Neural progenitor cell (in vitro differentiated cells): ENCODE measurements around the gene DCHS1. TPM values are rescaled to one million over a fixed set of nuclear protein-coding genes. Genes with fewer than 3 reads are reported as not detected.

ENCODE experiments used
- DNase-seq: peaks from one replicate; pipeline ENCODE4 v3.0.0-alpha.2; 2016; ENCODE audit warnings: low spot score
- H2AFZ ChIP-seq: fragments of 200-600 bp; sonication (generic); replicated peaks from 2 replicates; pipeline ENCODE4 v1.6.1; 2016; ENCODE audit warnings: antibody characterized with exemption
- H3F3A ChIP-seq: fragments of 200-600 bp; sonication (generic); 2 replicates; pipeline ENCODE4 v1.6.1; 2016; ENCODE audit warnings: antibody characterized with exemption, low read depth
- H3K27ac ChIP-seq: fragments of 200-600 bp; sonication (generic); 2 replicates; pipeline ENCODE4 v1.5.1; 2016; ENCODE audit warnings: mild to moderate bottlenecking
- H3K27me3 ChIP-seq: fragments of 200-600 bp; sonication (generic); 2 replicates; pipeline ENCODE4 v1.6.1; 2016; ENCODE audit warnings: mild to moderate bottlenecking, moderate library complexity
- H3K36me3 ChIP-seq: fragments of 200-600 bp; sonication (generic); 2 replicates; pipeline ENCODE4 v1.5.1; 2016
- H3K4me1 ChIP-seq: fragments of 200-600 bp; sonication (generic); 2 replicates; pipeline ENCODE4 v1.6.1; 2016; ENCODE audit warnings: mixed run types
- H3K4me2 ChIP-seq: fragments of 200-600 bp; sonication (generic); 2 replicates; pipeline ENCODE4 v1.6.1; 2016
- H3K4me3 ChIP-seq: fragments of 200-600 bp; sonication (generic); 2 replicates; pipeline ENCODE4 v1.5.1; 2016
- H3K79me2 ChIP-seq: fragments of 200-600 bp; sonication (generic); 2 replicates; pipeline ENCODE4 v1.6.1; 2016; ENCODE audit warnings: low read depth
- H3K9ac ChIP-seq: fragments of 200-600 bp; sonication (generic); 2 replicates; pipeline ENCODE4 v1.6.1; 2016
- H3K9me3 ChIP-seq: fragments of 200-600 bp; sonication (generic); 2 replicates; pipeline ENCODE4 v1.5.1; 2016; ENCODE audit warnings: low read depth
- H4K20me1 ChIP-seq: fragments of 200-600 bp; sonication (generic); 2 replicates; pipeline ENCODE4 v1.6.1; 2016; ENCODE audit warnings: low read depth
- H3K27ac Mint-ChIP-seq: 3 replicates; pipeline ENCODE4 v1.8.0; 2021; ENCODE audit warnings: mixed read lengths
- H3K27me3 Mint-ChIP-seq: 2 replicates; pipeline ENCODE4 v1.8.0; 2022; ENCODE audit warnings: low read depth, mild to moderate bottlenecking, inconsistent platforms, moderate library complexity, mixed read lengths; ENCODE audit not compliant: insufficient read depth
- H3K36me3 Mint-ChIP-seq: 3 replicates; pipeline ENCODE4 v1.8.0; 2021; ENCODE audit warnings: mixed read lengths
- H3K4me1 Mint-ChIP-seq: 3 replicates; pipeline ENCODE4 v1.8.0; 2021; ENCODE audit warnings: mixed read lengths
- H3K4me3 Mint-ChIP-seq: 3 replicates; pipeline ENCODE4 v1.8.0; 2021; ENCODE audit warnings: mild to moderate bottlenecking, moderate library complexity, mixed read lengths
- H3K9me3 Mint-ChIP-seq: 3 replicates; pipeline ENCODE4 v1.8.0; 2020; ENCODE audit warnings: mixed read lengths
- EZH2 ChIP-seq: fragments of 200-600 bp; sonication (generic); IDR thresholded peaks from 2 replicates; pipeline ENCODE4 v1.6.1; 2017; ENCODE audit warnings: antibody characterized with exemption, mild to moderate bottlenecking, moderate library complexity
- EZH2phosphoT487 ChIP-seq: fragments of 200-600 bp; sonication (generic); IDR thresholded peaks from 2 replicates; pipeline ENCODE4 v1.6.1; 2017; ENCODE audit warnings: antibody characterized with exemption
- total RNA-seq: library from RNA; depleted of rRNA; stranded (reverse); fragments of >200 nt; gene quantifications from 2 replicates; pipeline ENCODE4 v1.2.3, GENCODE V29; 2015; ENCODE audit warnings: low replicate concordance
- TF ChIP-seq, protein P1 (sequence below): fragments of 200-600 bp; sonication (generic); IDR thresholded peaks from 2 replicates; pipeline ENCODE4 v1.5.1; 2017; ENCODE audit warnings: antibody characterized with exemption, mild to moderate bottlenecking

Gene DCHS1
- total RNA-seq, 1 donor from 2014 or later, result 4.5 TPM

DNA sequence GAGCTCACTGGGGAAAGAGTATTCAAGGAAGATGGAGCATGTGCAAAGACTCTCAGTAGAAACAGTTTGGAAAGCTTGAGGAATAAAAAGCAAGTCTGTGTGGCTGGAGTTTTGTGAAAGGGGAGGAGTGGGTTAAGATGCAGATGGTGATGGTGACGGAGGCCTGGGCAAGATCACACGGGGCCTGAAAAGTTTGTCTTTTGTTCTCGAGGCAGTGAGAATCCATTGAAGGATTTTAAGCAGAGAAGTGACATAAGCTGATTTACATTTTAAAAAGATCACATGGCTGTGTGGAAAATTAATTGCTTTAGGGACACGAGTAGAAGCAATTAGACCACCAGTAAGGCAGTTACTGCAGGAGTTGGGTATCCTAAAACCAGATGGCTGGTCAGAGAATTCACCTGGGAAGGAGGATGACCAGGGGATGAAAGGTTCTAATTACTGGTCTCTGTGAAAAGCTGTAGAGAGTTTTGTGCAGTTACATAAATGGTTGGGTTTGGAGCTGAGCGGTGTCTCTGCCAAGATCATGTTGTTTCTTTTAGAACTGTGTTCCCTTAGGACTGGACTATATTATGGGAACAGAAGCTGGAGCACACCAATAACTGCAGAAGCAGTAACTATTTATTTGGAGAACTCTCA, 59.3 kb downstream of the DCHS1 start:
- no peak for DNase-seq
- H3K4me2 ChIP-seq, result peak overlapping the region; percentile 54
- no peak for TF ChIP-seq EZH2
- TF ChIP-seq, protein P1, sequence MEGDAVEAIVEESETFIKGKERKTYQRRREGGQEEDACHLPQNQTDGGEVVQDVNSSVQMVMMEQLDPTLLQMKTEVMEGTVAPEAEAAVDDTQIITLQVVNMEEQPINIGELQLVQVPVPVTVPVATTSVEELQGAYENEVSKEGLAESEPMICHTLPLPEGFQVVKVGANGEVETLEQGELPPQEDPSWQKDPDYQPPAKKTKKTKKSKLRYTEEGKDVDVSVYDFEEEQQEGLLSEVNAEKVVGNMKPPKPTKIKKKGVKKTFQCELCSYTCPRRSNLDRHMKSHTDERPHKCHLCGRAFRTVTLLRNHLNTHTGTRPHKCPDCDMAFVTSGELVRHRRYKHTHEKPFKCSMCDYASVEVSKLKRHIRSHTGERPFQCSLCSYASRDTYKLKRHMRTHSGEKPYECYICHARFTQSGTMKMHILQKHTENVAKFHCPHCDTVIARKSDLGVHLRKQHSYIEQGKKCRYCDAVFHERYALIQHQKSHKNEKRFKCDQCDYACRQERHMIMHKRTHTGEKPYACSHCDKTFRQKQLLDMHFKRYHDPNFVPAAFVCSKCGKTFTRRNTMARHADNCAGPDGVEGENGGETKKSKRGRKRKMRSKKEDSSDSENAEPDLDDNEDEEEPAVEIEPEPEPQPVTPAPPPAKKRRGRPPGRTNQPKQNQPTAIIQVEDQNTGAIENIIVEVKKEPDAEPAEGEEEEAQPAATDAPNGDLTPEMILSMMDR, result no peak
- no peak for TF ChIP-seq EZH2phosphoT487
- no peak overlapping the region for H3K9ac ChIP-seq
- H3K27ac Mint-ChIP-seq, result no peak overlapping the region
- H3K79me2 ChIP-seq, result no peaks in the 10 kb centered on the region
- H3K9me3 Mint-ChIP-seq, result no peaks in the 10 kb centered on the region
- no peak overlapping the region for H3K4me3 ChIP-seq
- H3K4me3 Mint-ChIP-seq, result no peak overlapping the region
- H4K20me1 ChIP-seq, result no peaks in the 10 kb centered on the region
- H3K9me3 ChIP-seq, result no peaks in the 10 kb centered on the region
- peak overlapping the region; percentile 46 for H3K27ac ChIP-seq
- H3K27me3 ChIP-seq, result no peaks in the 10 kb centered on the region
- no peaks in the 10 kb centered on the region for H3K36me3 ChIP-seq
- H3F3A ChIP-seq, result peaks cover 10% of the 10 kb centered on the region
- H3K36me3 Mint-ChIP-seq, result peaks cover 18% of the 10 kb centered on the region
- peaks cover 9% of the 10 kb centered on the region for H3K4me1 ChIP-seq
- no peak overlapping the region for H2AFZ ChIP-seq
- H3K27me3 Mint-ChIP-seq, result no peaks in the 10 kb centered on the region
- peaks cover 10% of the 10 kb centered on the region for H3K4me1 Mint-ChIP-seq

DNA sequence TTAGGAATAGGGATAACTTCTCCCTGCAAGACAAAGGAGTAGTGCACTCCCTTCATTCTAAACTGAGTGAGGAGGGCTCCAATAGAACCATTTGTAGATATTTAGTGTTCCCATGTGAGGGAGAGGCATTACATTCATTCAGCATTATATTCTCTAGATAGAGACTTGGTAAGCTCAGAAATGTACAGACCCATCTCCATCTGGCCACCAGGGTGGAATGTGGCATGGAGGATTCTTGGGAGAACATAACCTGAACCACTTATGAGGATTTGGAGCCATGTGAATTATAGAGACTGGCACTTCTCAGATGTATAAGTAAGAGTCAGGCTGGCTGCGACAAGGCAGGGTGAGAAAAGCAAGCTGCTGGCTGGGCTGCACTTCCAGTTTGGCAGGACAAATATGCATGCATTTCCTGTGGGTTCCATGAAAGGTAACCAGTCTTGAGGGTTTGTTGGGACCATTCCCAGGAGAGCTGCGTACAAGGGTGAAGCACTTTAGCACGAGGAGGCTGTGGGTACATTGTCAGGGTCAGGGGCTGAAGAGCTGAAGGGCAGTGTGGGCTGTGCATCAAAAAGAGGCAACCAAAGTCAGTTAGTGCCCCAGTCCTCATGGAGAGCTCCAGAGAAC, 61.4 kb downstream of the DCHS1 start:
- H3K79me2 ChIP-seq, result no peaks in the 10 kb centered on the region
- H3K27me3 Mint-ChIP-seq, result no peaks in the 10 kb centered on the region
- H3K36me3 ChIP-seq, result peaks cover 5% of the 10 kb centered on the region
- no peaks in the 10 kb centered on the region for H3K9me3 Mint-ChIP-seq
- no peak overlapping the region for H3K4me2 ChIP-seq
- H3K4me1 ChIP-seq, result peaks cover 9% of the 10 kb centered on the region
- no peak overlapping the region for H3K27ac Mint-ChIP-seq
- H3K9me3 ChIP-seq, result no peaks in the 10 kb centered on the region
- H2AFZ ChIP-seq, result no peak overlapping the region
- H3K27me3 ChIP-seq, result no peaks in the 10 kb centered on the region
- TF ChIP-seq, protein P1, result no peak
- no peak for TF ChIP-seq EZH2phosphoT487
- no peak for TF ChIP-seq EZH2
- no peak for DNase-seq
- peaks cover 13% of the 10 kb centered on the region for H3F3A ChIP-seq
- H3K36me3 Mint-ChIP-seq, result peaks cover 13% of the 10 kb centered on the region
- H3K4me1 Mint-ChIP-seq, result peaks cover 10% of the 10 kb centered on the region
- no peaks in the 10 kb centered on the region for H4K20me1 ChIP-seq
- no peak overlapping the region for H3K27ac ChIP-seq
- no peak overlapping the region for H3K4me3 ChIP-seq
- no peak overlapping the region for H3K9ac ChIP-seq
- no peak overlapping the region for H3K4me3 Mint-ChIP-seq

DNA sequence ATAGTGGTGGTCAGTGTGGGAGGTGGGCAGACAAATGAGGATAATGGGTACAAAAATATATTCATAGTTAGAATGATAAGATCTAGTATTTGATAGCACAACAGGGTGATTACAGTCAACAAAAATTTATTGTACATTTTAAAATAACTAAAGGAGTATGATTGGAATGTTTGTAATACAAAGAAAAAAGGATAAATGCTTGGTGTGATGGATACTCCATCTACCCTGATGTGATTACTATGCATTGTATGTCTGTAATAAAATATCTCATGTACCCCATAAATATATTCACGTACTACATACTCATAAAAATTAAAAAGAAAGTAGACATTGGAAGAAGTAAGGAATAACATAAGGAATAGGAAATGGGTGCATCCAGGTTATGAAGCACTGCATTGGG, 67.6 kb downstream of the DCHS1 start:
- no peaks in the 10 kb centered on the region for H3K79me2 ChIP-seq
- H3K9ac ChIP-seq, result no peak overlapping the region
- H3K27me3 ChIP-seq, result no peaks in the 10 kb centered on the region
- H3K4me3 Mint-ChIP-seq, result no peak overlapping the region
- H3F3A ChIP-seq, result peaks cover 28% of the 10 kb centered on the region
- H3K27ac Mint-ChIP-seq, result no peak overlapping the region
- H3K9me3 Mint-ChIP-seq, result peaks cover 20% of the 10 kb centered on the region
- H3K36me3 ChIP-seq, result peaks cover 5% of the 10 kb centered on the region
- peaks cover 7% of the 10 kb centered on the region for H3K9me3 ChIP-seq
- H3K4me1 Mint-ChIP-seq, result peaks cover 8% of the 10 kb centered on the region
- no peak overlapping the region for H2AFZ ChIP-seq
- H3K27ac ChIP-seq, result peak overlapping the region; percentile 59
- H3K27me3 Mint-ChIP-seq, result no peaks in the 10 kb centered on the region
- DNase-seq, result no peak
- TF ChIP-seq, protein P1, result no peak
- TF ChIP-seq EZH2phosphoT487 (no peak), EZH2 (no peak)
- H3K4me3 ChIP-seq, result no peak overlapping the region
- H3K4me1 ChIP-seq, result peaks cover 22% of the 10 kb centered on the region
- H3K36me3 Mint-ChIP-seq, result peaks cover 8% of the 10 kb centered on the region
- H3K4me2 ChIP-seq, result peak overlapping the region; percentile 78
- no peaks in the 10 kb centered on the region for H4K20me1 ChIP-seq
